BE2C (cell line): ENCODE measurements around the gene ARVCF.

Experiments used
- DNase-seq: peaks from one replicate; pipeline ENCODE4 v3.0.0-alpha.2; 2020
- H3K27me3 ChIP-seq: fragments of 250-450 bp; sonication (Bioruptor Pico); 2 replicates; pipeline ENCODE4 v1.5.1; 2020; ENCODE audit warnings: mild to moderate bottlenecking
- H3K36me3 ChIP-seq: fragments of 250-450 bp; sonication (Bioruptor Pico); 2 replicates; pipeline ENCODE4 v1.5.1; 2020; ENCODE audit warnings: mild to moderate bottlenecking
- H3K4me1 ChIP-seq: fragments of 250-450 bp; sonication (Bioruptor Pico); 2 replicates; pipeline ENCODE4 v1.5.1; 2020
- H3K4me3 ChIP-seq: 2 replicates; pipeline ENCODE4 v1.5.1; 2011; ENCODE audit warnings: low read depth, low read length
- H3K9me3 ChIP-seq: fragments of 250-450 bp; sonication (Bioruptor Pico); 2 replicates; pipeline ENCODE4 v1.5.1; 2020
- TF ChIP-seq, protein P1 (sequence below): IDR thresholded peaks from 2 replicates; pipeline ENCODE4 v1.5.1; 2012; ENCODE audit warnings: mild to moderate bottlenecking, low read depth, low read length

ARVCF gene

DNA sequence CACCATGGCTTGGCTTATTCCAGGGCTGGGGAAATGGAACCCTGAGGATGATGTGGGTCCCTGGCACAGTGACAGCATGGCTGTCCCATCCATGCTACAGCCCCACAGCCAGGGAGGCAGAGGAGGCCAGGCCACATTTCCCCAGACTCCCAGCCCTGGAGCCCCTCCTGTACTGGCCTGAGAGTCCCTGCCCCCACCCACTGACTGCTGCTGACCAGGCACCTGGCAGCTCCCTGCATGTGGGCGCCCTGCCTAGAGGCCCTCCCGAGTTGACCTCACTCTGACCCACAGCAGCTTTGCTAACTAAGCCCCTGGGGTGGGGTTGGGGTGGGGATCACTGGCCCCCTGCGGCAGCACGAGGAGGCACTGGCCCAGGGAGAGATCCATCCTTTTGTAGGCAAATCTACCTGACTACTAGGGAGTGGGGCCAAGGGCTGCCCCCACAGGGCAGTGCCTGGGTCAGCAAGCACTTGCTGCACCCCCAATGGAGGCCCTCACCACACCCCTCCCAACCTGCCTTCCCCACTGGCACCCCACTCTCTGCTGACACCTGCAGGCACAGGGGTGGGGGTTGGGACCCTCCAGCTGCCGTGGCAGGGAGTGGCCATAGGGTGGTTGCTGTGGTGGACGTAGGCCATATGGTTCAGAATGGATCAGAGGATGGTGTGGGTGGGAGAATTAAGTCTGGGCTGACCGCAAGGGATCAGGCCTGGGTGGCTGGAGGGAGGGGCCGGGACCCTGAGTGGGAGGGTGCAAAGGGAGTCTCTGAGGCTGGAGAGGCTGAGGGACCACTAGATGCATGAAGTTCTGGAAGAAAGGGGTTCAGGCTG is 17.4 kb downstream of the ARVCF start:
- Histone ChIP-seq H3K4me3 (no peak overlapping the region), H3K4me1 (peaks cover 66% of the 10 kb centered on the region), H3K27me3 (no peaks in the 10 kb centered on the region), H3K36me3 (peaks cover 14% of the 10 kb centered on the region), H3K9me3 (no peaks in the 10 kb centered on the region; the same call in 1 of the 2 replicates)
- TF ChIP-seq, protein P1, sequence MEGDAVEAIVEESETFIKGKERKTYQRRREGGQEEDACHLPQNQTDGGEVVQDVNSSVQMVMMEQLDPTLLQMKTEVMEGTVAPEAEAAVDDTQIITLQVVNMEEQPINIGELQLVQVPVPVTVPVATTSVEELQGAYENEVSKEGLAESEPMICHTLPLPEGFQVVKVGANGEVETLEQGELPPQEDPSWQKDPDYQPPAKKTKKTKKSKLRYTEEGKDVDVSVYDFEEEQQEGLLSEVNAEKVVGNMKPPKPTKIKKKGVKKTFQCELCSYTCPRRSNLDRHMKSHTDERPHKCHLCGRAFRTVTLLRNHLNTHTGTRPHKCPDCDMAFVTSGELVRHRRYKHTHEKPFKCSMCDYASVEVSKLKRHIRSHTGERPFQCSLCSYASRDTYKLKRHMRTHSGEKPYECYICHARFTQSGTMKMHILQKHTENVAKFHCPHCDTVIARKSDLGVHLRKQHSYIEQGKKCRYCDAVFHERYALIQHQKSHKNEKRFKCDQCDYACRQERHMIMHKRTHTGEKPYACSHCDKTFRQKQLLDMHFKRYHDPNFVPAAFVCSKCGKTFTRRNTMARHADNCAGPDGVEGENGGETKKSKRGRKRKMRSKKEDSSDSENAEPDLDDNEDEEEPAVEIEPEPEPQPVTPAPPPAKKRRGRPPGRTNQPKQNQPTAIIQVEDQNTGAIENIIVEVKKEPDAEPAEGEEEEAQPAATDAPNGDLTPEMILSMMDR: no peak
- DNase-seq: peak; percentile 44

DNA sequence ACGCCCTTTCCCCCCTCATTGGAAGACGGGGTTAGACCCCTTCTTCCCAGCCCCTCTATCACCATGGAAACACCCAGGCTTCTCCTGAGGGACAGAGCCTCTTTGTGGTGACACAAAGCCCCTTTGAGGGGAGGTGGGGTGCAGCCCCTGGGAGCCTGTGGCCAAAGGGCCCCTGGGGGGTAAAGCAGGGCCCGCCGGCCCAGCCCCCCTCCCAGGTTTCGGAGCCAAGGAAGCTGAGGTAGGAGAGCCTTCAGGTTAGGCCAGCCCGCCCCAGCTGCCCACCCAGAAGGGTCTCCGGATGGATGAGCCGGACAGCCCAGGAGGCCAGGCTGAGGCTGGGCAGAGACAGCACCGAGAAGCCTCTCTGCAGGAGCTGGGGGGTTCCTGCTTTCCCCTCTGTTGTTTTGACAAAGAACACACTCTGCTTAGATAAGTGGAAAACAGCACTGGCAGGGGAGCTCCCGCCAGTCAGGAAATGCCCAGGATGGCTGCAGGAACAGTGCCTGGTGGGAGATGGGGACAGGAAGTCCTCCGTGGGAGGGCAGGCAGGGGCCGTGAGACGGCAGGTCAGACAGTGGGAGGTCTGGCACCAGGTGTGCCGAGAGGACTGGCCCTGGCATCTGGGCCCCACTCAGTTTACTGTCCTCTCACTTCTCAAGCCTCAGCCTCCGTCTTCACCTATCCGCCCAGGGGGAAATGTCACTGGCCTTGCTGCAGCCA is 18.2 kb downstream of the ARVCF start:
- Histone ChIP-seq H3K36me3 (peaks cover 14% of the 10 kb centered on the region), H3K4me3 (no peak overlapping the region), H3K4me1 (peaks cover 66% of the 10 kb centered on the region), H3K27me3 (no peaks in the 10 kb centered on the region), H3K9me3 (no peaks in the 10 kb centered on the region; the same call in 1 of the 2 replicates)
- TF ChIP-seq, protein P1: no peak
- peak; percentile 48 for DNase-seq

DNA sequence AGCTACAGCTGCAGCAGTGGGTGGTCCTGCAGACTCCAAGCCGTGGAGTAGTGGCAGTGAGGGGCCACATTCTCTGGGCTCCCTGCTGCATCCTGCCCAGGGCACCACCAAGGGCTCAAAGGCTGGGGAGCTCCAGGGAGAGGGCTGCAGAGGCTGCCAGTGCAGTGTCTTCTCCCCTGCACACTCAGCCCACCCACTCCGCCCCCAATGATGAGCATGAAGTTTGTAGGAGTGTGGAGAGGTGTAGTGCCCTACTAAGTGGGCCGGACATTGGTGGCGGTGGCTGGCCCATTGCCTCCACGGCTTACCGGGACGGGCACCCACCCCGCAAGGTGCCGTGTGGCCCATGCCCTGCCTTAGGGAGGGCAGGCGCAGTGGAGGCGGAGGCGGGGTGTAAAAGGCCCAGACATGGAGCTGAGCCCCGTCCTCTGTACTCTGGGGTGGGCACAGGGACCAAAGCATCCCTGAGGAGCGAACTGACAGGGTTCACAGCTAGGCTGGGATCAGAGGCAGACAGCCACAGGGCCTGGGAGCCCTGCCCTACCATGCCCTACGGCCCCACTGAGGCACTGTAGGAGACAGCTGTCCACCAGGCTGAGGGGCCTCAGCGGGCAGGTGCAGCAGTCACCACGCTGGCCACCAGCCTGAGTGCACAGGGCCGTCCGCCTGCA is 18.9 kb downstream of the ARVCF start:
- Histone ChIP-seq H3K4me3 (no peak overlapping the region), H3K36me3 (peaks cover 14% of the 10 kb centered on the region), H3K4me1 (peaks cover 72% of the 10 kb centered on the region), H3K27me3 (no peaks in the 10 kb centered on the region), H3K9me3 (no peaks in the 10 kb centered on the region; the same call in 1 of the 2 replicates)
- TF ChIP-seq, protein P1: no peak
- peak; percentile 10 for DNase-seq

DNA sequence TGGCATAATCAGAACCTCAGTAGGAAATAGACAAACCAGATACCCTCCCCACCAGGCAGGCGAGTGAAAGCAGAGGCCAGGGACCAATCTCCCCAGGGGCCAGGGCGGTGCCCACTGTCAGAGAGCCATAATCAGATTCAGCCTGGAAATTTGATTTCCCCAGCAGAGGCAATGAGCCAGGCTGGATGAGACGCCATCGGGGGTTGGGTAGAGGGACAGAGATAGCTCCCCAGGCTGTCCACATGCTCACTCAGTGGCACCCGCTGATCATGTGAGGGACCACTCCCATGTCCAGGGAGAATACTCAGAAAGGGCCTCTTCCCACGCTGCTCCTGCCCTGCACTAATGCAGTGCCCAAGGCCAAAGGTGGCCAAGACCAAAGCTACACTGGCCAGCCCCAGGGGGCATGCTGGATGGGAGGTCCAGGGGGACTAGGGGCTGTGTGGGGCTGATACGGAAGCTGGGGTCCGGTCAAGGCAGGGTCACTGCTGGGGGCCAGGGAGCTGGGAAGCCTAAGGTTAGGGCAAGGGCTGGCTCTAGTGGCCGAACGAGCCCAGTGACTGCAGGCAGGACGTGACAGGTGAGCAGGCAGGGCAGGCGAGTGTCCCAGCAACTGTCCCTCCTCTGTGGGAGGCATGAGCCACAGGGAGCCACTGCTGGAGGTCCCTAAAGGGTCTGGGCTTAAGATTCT is 19.8 kb downstream of the ARVCF start:
- peaks cover 11% of the 10 kb centered on the region for H3K36me3 ChIP-seq
- H3K27me3 ChIP-seq: no peaks in the 10 kb centered on the region
- DNase-seq: peak; percentile 97
- H3K4me1 ChIP-seq: peaks cover 77% of the 10 kb centered on the region
- TF ChIP-seq, protein P1: no peak
- H3K4me3 ChIP-seq: no peak overlapping the region
- no peaks in the 10 kb centered on the region for H3K9me3 ChIP-seq

DNA sequence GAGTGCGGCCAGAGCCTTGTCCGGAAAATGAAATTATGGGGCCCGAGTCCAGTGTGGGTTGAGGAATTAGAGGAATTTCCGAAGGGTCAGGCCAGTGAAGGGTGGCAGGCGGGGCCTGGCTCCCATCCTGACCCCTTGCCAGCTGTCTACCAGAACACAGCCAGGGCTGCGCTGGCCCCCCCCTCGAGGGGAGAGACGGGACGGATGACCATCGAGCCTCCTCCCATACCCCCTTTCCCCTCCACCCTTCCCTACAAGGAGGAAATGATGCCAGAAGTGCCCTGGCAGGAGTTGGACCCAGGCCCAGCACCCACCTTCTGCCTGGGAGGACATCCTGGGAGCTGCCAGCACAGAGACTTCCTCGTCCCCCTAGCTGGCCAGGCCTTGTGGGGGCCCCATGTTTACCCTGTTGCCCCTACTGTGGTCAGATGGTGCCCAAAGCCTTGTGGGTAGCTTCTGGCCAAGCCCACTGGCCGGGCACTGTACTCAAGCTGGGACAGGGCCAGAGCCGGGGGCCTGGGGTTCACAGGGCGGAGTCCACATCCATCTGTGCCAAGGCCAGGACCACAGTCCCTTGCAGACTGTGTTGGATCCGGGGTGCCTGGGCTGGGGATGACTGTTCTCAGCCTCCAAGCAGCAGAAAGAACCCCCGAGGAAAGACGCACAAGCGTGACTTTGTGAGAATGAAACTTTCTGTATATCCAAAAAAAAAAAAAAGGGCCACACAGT is 20.8 kb downstream of the ARVCF start:
- Histone ChIP-seq H3K4me1 (peaks cover 82% of the 10 kb centered on the region), H3K36me3 (peaks cover 4% of the 10 kb centered on the region), H3K9me3 (no peaks in the 10 kb centered on the region), H3K4me3 (no peak overlapping the region), H3K27me3 (no peaks in the 10 kb centered on the region)
- TF ChIP-seq, protein P1: no peak
- DNase-seq: peak; percentile 11
